HG02610 (cell line): ENCODE measurements around the gene MBTD1.

Source experiments
- ATAC-seq: cut with Tn5 transposase; IDR thresholded peaks from one replicate; pipeline ENCODE4 v1.9.1; 2021; ENCODE audit warnings: mild to moderate bottlenecking, moderate library complexity; ENCODE audit not compliant: unreplicated experiment

Gene MBTD1

GRCh38 chr17:51152766-51153209 lies 107.1 kb downstream of the MBTD1 start:
- ATAC-seq = no peak

GRCh38 chr17:51150932-51151331 lies 108.9 kb downstream of the MBTD1 start:
- no peak for ATAC-seq

- ATAC-seq = no peak
Measured at GRCh38 chr17:51149163-51149562, 110.7 kb downstream of the MBTD1 start.

GRCh38 chr17:51147650-51148049 lies 112.2 kb downstream of the MBTD1 start:
- no peak for ATAC-seq

GRCh38 chr17:51144266-51145022 lies 115.4 kb downstream of the MBTD1 start:
- no peak for ATAC-seq

GRCh38 chr17:51142597-51142996 lies 117.3 kb downstream of the MBTD1 start:
- ATAC-seq = no peak

GRCh38 chr17:51135956-51136355 lies 123.9 kb downstream of the MBTD1 start:
- no peak for ATAC-seq

GRCh38 chr17:51133365-51133764 lies 126.5 kb downstream of the MBTD1 start:
- peak; percentile 25 for ATAC-seq

GRCh38 chr17:51132964-51133319 lies 126.9 kb downstream of the MBTD1 start:
- ATAC-seq = peak; percentile 64

GRCh38 chr17:51128076-51128475 lies 131.8 kb downstream of the MBTD1 start:
- no peak for ATAC-seq
